Upper lobe of left lung (tissue), 4 donors: Measurements from ENCODE around the gene GADD45GIP1.

Experiments used
- EP300 ChIP-seq, 4 donors: sonication (generic); formaldehyde crosslinking; IDR thresholded peaks; one replicate each; pipeline ENCODE4 v1.5.1; 2017; ENCODE audit warnings: antibody characterized with exemption in 4 of 4, control low read depth in 2 of 4
- POLR2A ChIP-seq, 4 donors: fragments of 450-650 bp; IDR thresholded peaks; one replicate each; pipeline ENCODE4 v1.5.1; 2016 to 2017; ENCODE audit warnings: antibody characterized with exemption in 4 of 4, mild to moderate bottlenecking in 2 of 4
- TF ChIP-seq, protein P1 (sequence below), 6 experiments: fragments of 450-650 bp in 4 of 6; fragments of 200-600 bp in 2 of 6; sonication (generic) in 2 of 6; IDR thresholded peaks; one replicate each; pipeline ENCODE4 v1.5.1; 2016 to 2019; ENCODE audit warnings: antibody characterized with exemption in 6 of 6

DNA sequence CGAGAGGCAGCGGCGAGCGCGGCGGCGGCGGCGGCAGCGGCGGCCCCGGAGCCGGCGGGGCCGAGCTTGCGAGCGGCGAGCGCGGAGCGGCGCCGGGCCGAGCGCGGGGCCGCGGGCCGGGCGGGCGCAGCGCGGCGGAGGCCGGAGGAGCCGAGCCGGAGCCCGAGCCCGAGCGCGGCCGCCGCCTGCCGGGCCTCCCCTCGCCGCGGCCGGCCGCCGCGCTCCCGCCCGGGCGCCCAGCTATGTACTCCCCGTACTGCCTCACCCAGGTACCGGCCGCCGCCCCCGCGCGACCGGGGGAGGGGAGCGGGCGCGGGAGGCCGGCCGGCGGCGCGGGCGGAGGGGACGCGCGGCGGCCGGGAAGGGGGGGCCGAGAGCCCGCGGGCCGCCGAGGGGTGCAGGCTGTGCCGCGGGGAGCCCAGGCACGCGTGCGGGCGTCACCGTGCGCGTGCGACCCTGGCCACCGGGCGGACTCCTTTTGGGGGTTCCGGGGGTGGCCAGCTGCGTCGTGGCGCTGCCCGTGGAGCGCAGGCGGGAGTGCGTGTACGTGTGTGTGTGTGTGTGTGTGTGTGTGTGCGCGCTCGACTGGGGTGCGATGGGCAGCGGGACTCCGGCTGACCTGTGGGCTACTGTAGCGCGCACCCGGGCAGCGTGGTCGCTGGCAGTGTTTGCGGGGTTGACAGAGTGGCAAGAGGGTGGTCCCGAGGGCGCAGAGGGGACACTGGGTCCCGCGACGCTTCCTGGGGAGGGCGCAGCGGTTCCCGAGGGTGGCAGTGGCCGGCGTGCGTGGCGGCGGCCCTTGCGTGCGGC, 38.8 kb upstream of the GADD45GIP1 start:
- no peak for TF ChIP-seq EP300 (IDR thresholded peaks at IDR 0.05)
- TF ChIP-seq, protein P1, sequence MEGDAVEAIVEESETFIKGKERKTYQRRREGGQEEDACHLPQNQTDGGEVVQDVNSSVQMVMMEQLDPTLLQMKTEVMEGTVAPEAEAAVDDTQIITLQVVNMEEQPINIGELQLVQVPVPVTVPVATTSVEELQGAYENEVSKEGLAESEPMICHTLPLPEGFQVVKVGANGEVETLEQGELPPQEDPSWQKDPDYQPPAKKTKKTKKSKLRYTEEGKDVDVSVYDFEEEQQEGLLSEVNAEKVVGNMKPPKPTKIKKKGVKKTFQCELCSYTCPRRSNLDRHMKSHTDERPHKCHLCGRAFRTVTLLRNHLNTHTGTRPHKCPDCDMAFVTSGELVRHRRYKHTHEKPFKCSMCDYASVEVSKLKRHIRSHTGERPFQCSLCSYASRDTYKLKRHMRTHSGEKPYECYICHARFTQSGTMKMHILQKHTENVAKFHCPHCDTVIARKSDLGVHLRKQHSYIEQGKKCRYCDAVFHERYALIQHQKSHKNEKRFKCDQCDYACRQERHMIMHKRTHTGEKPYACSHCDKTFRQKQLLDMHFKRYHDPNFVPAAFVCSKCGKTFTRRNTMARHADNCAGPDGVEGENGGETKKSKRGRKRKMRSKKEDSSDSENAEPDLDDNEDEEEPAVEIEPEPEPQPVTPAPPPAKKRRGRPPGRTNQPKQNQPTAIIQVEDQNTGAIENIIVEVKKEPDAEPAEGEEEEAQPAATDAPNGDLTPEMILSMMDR (IDR thresholded peaks at IDR 0.05), result peak in 1 of 6 experiments; percentile 39
- no peak for TF ChIP-seq POLR2A (IDR thresholded peaks at IDR 0.05)
